GM19328 (cell line): ENCODE results near the gene PHF5A.
"Not testable (repeated sequence)": the region's sequence is repeated elsewhere in the genome, so short reads cannot be mapped to it uniquely, and the experiment has no call there.

ENCODE experiments used
- ATAC-seq: cut with Tn5 transposase; IDR thresholded peaks from one replicate; pipeline ENCODE4 v1.9.1; 2021; ENCODE audit warnings: mild to moderate bottlenecking, moderate library complexity; ENCODE audit not compliant: unreplicated experiment

Gene PHF5A

DNA sequence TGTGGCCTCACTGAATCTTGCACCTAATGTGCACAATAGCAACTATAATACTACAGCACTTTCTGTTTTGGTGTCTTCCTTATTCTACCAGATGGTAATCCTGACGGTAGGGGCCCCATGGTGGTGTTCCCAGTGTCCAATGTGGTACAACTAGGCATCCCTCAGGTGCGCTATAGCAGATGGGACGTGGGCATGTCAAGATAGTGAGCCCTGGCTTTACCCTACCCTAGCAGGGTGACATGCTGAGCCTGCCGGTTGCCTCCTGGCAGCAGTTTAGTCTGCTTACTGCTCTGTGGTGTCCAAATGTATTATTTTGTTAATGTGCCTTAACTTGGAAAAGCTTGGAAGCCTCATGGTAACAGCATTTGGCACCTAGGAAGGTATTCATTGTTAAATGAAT lies 19.6 kb upstream of the PHF5A start:
- no peak for ATAC-seq

GRCh38 chr22:41487037-41487935 lies 18.8 kb upstream of the PHF5A start:
- no peak for ATAC-seq

DNA sequence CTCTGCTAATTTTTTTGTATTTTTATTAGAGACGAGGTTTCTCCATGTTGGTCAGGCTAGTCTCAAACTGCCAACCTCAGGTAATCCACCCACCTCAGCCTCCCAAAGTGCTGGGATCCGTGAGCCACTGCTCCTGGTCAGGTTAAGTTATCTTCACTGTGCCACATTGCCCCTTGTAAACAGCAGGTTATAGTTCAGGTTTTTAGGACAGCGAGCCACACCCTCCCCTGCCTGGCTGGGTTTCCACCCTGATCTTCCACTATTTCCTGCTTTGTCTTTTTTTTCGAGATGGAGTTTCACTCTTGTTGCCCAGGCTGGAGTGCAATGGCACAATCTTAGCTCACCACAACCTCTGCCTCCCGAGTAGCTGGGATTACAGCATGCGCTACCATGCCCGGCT lies 16.5 kb upstream of the PHF5A start:
- no peak for ATAC-seq

DNA sequence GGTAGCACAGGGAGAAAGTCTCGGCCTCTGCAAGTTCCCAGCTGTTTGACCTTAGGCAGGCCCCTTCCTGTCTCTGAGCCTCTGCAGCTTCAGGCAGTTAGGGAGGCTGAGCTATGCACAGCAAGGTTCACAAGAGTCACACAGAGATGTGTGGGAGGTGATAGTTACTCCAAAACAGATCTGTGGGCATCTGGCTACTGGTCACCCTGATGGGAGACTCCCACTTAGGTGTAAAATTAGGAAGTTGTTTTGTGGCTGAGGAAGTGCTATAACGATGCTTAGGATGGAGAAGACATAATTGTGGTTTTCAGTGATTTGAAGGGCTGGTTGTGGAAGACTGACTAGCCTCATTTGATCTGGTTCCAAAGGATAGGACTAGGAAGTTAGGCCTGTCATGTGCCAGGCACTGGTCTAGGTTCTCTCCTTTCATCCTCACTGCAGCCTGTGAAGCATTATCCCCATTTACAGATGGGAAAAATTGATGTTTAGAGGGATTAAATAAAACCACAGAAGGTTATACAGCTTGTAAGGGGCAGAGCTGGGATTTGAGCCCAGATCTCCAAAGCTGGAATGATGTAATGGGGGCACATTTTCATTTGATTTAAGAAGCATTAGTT lies 13.9 kb upstream of the PHF5A start:
- ATAC-seq = no peak

GRCh38 chr22:41481925-41482318 lies 13.4 kb upstream of the PHF5A start:
- ATAC-seq = no peak

GRCh38 chr22:41481131-41481830 lies 12.8 kb upstream of the PHF5A start:
- ATAC-seq = no peak

DNA sequence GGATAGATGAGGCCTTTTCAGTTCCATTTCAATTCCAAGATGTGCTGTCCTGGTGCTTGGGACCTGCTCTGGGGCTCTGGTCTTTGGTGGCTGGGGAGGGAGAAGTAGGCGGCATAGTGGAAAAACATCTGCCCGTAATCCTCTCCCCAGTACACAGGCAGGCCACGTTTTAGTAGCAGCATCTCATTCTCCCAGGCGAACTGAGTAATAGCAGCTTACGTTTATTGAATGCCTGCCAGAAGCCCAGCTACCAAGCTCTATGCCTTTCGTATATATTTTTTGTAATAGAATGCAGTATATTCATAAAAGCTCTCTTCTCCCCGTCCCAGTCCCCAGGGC lies 11.9 kb upstream of the PHF5A start:
- ATAC-seq = no peak

DNA sequence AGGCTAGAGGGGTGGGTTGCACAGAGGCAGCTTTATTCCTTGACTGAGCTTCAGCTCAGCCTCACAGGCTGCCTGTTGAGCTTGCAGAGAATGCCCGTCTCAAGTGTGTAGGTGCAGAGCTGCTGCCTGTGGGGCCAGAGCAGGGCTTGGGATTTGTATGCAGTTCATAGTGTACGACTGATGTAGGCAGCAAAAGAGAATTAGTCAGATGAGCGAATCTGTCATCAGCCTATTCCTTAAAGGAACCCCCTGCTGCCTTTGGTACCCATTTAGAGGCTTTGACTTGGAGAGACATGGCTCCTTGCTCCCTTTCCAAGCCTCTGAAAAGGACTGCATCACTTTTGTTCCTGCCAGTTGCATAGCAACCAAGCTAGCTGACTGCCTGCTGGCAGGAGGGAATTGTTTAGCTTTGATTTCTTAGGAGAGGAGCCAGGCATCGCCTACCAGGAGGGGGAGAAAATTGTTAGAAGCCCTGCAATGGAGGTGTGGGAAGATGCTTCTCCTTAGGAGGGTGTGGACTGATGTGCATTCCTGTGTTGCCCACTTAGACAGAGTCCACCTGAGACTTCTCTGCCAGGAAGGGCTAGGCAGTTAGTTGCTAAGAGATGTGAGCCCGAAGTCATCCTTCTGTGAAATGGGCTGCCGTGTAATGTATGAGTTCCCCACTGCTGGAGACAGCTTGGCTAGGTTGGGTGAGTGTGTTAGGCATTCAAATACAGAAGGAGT lies 11.3 kb upstream of the PHF5A start:
- ATAC-seq = no peak

DNA sequence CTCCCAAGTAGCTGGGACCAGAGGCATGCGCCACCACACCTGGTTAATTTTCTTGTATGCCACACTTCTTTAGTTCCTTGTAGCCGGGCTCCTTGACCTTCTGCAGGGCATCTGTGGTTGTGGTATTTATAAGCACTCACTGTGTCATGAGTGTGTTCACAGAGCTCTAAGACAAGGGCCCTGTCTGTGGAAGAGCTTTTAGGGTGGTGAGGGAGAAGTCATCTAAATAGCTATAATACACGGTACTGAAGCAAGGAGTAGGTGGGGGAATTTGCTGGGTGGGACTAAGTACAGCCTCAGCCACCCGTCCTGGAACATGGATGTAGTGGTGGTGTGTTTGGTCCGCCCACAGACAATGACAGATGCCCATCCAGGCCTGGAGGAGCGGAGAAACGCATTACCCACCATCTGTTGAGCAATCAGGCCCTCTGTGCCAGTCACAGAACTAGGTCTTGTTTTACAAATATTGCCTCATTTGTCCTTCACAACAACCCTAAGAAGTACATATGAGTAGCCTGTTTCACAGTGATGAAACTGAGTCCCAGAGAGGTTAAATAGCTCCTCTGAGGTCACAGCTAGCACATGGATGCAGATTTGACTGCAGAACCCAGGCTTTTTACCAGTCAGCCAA lies 10.5 kb upstream of the PHF5A start:
- ATAC-seq = no peak

DNA sequence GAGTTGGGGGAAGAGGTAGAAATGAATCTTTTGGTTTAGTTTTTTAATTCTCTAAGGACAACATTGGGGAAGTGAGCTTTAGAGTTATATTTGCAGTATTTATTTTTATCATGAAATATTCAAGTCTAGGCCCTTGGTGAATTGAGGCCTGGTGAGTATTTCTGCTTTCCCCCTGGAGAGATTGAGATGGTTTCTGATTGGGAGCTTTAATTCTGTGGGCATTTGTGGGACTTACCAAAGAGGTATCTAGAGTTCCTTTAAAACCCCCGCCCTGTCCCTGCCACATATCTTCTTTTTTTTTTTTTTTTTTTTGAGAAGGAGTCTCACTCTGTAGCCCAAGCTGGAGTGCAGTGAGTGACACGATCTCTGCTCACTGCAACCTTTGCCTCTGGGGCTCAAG lies 10.0 kb upstream of the PHF5A start:
- no peak for ATAC-seq

- no peak for ATAC-seq
These were observed 6.5 kb upstream of the PHF5A start for GRCh38 chr22:41474872-41475451.

GRCh38 chr22:41471568-41471967 lies 3.1 kb upstream of the PHF5A start:
- no peak for ATAC-seq

DNA sequence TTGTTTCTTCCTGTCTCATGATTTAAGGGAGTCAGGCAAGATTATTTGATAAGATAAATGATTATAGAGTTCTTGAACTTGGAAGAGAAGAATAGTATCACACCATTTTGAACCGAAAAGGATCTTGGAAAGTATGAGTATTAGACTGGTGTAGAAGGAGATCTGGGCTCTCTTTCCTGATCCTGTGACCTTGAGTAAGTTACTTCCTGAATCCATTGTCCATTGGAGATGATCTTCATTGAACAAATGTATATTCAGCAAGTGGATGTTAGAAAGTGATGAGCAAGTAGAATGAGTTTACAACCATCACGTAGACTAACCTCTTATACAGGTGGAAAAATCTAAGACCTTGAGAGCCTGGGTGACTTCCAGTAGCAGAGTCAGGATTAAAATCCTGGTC lies 2.4 kb upstream of the PHF5A start:
- no peak for ATAC-seq

GRCh38 chr22:41469218-41469851 lies 843 bp upstream of the PHF5A start:
- peak; percentile 12 for ATAC-seq

DNA sequence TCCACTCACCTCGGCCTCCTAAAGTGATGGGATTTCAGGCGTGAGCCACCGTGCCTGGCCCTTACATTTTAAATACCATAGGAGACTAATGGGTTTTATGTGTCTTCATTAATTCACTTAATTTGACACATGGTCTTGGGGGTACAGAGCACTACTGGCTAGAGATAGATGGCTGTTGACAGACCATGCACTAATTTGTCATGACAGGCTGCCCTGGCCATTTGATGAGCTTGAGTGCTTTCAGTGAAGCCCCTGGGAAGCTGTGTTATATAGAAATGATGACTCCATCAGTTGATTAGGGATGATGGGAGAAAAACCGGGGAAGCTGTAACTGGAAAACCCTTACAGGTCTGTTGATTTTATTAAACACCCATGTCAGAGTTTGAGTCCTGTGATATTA lies 6.6 kb downstream of the PHF5A start:
- no peak for ATAC-seq

DNA sequence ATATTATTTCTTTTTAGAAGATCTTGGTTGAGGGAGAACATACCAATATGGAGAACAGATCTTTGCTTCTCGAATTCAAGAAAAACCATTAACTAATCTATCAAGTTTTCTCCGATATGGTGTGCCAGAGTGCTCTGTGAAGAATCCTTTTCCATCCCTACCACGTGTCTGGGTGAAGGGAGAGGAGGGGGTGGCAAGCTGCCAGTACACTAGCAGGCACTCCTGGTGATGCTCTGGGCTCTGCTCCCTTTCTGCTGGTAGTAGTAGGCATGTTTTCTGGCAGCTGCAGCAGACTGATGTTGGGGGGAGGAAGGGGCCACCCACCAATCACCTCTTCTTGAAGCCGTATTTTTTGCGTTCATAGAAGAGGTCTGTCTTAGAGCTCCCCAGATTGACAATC lies 8.4 kb downstream of the PHF5A start:
- not testable (repeated sequence) for ATAC-seq

GRCh38 chr22:41459431-41459830 lies 9.1 kb downstream of the PHF5A start:
- ATAC-seq = no peak

DNA sequence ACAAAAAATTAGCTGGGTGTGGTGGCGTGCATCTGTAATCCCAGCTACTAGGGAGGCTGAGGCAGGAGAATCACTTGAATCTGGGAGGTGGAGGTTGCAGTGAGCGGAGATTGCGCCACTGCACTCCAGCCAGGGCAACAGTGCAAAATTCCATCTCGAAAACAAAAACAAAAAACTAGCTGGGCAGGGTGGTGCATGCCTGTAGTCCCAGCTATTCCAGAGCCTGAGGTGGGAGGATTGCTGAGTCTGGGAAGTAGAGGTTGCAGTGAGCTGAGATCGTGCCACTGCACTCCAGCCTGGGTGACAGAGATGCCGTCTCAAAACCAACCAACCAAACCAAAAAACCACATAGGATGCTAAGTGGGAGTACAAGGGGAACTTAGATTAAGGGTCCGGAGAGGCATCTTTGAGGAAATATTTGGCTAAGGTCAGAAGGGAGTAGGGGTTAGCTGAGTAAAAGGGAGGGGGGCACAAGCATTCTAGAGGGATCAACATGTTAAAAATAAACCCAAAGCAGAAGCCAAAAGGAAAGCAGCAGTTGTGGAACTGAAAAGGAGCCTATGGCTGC lies 10.2 kb downstream of the PHF5A start:
- ATAC-seq = no peak

GRCh38 chr22:41448189-41448808 lies 20.2 kb downstream of the PHF5A start:
- ATAC-seq = peak; percentile 44
